Upper lobe of left lung (tissue), 6 donors: Measurements from ENCODE around the gene CYP1A1. TPM values are rescaled to one million over a fixed set of nuclear protein-coding genes. Genes with fewer than 3 reads are reported as not detected.
A peak's percentile ranks its signal among the peaks of the same experiment; 100 is the strongest.

ENCODE experiments used
- ATAC-seq, 2 donors: fragments of 200-7000 bp; cut with Tn5 transposase; one replicate each; pipeline ENCODE4 v1.9.1; 2022; ENCODE audit warnings: mild to moderate bottlenecking in 2 of 2, moderate library complexity in 2 of 2; ENCODE audit not compliant: low FRiP score in 2 of 2
- DNase-seq, 2 donors: peaks; one replicate each; pipeline ENCODE4 v3.0.0-alpha.2; 2019 to 2020
- H3K27ac ChIP-seq, 4 donors: fragments of 200-600 bp; sonication (generic); one replicate each; pipeline ENCODE4 v1.5.1; 2016 to 2019
- H3K27me3 ChIP-seq, 4 donors: fragments of 200-600 bp; sonication (generic); one replicate each; pipeline ENCODE4 v1.5.1; 2017 to 2019
- H3K36me3 ChIP-seq, 4 donors: fragments of 200-600 bp; sonication (generic); one replicate each; pipeline ENCODE4 v1.5.1; 2016 to 2019
- H3K4me1 ChIP-seq, 4 donors: fragments of 200-600 bp; sonication (generic); one replicate each; pipeline ENCODE4 v1.5.1; 2018 to 2019
- H3K4me3 ChIP-seq, 4 donors: fragments of 200-600 bp; sonication (generic); one replicate each; pipeline ENCODE4 v1.5.1; 2017 to 2019; ENCODE audit warnings: mild to moderate bottlenecking in 2 of 4, moderate library complexity in 1 of 4
- H3K9me3 ChIP-seq, 4 donors: fragments of 200-600 bp; sonication (generic); one replicate each; pipeline ENCODE4 v1.5.1; 2018 to 2019
- CTCF ChIP-seq, 6 experiments: fragments of 450-650 bp in 4 of 6; fragments of 200-600 bp in 2 of 6; sonication (generic) in 2 of 6; IDR thresholded peaks; one replicate each; pipeline ENCODE4 v1.5.1; 2016 to 2019; ENCODE audit warnings: antibody characterized with exemption in 6 of 6
- EP300 ChIP-seq, 4 donors: sonication (generic); formaldehyde crosslinking; IDR thresholded peaks; one replicate each; pipeline ENCODE4 v1.5.1; 2017; ENCODE audit warnings: antibody characterized with exemption in 4 of 4, control low read depth in 2 of 4
- POLR2A ChIP-seq, 4 donors: fragments of 450-650 bp; IDR thresholded peaks; one replicate each; pipeline ENCODE4 v1.5.1; 2016 to 2017; ENCODE audit warnings: antibody characterized with exemption in 4 of 4, mild to moderate bottlenecking in 2 of 4
- POLR2AphosphoS5 ChIP-seq, 2 donors: sonication (generic); formaldehyde crosslinking; IDR thresholded peaks; one replicate each; pipeline ENCODE4 v1.5.1; 2017; ENCODE audit warnings: antibody characterized with exemption in 2 of 2
- WGBS, 2 donors: methylation state at CpG; one replicate each; pipeline ENCODE4 v1.1.5; 2017 to 2018; 5-methylcytosine and 5-hydroxymethylcytosine counted together
- total RNA-seq, 6 donors: library from RNA; depleted of rRNA in 4 of 6; stranded (reverse); fragments of >200 nt in 4 of 6; gene quantifications; one replicate each; pipeline versions ENCODE4 v1.1.0 to v1.2.1, GENCODE V29; 2016 to 2021
- donor health status: DM: no; HTN: no; CAD: no; lungs with moderate emphysema.
- donor health status: DM: no; HTN: yes; CAD: no; lungs with severe emphysema.

CYP1A1 gene
- total RNA-seq = 1 to 10 TPM in 2 of 6 donors, under 1 TPM in 3, not detected in 1; 0.46 to 6.1 (median 0.92) TPM

GRCh38 chr15:74725225-74725774, at the start of gene CYP1A1:
CYP1A1 (minus strand) TSS chr15:74725528; CDS start chr15:74723097, 2,431 bp downstream.
- peak within 1 kb of the TSS; percentile 61 to 70 (median 66) for H3K4me3 ChIP-seq
- peaks cover 12 to 24% (median 16%) of the 10 kb centered on the region in 4 donors for H3K4me1 ChIP-seq
- WGBS, 2 donors = 0 to 1% methylated on average over 2 to 8 of the region's 10 CpGs
- DNase-seq (peak in 1 of 2 donors; percentile 60), ATAC-seq (peak; percentile 62 to 80)
- H3K27me3 ChIP-seq = no peaks in the 10 kb centered on the region
- no peaks in the 10 kb centered on the region for H3K36me3 ChIP-seq
- H3K27ac ChIP-seq = peak within 1 kb of the TSS; percentile 25 to 87 (median 60)
- no peaks in the 10 kb centered on the region for H3K9me3 ChIP-seq
- TF ChIP-seq POLR2AphosphoS5 (IDR thresholded peaks at IDR 0.05) = no peak
- TF ChIP-seq EP300 (IDR thresholded peaks at IDR 0.05) = no peak
- TF ChIP-seq POLR2A (IDR thresholded peaks at IDR 0.05) = no peak

DNA sequence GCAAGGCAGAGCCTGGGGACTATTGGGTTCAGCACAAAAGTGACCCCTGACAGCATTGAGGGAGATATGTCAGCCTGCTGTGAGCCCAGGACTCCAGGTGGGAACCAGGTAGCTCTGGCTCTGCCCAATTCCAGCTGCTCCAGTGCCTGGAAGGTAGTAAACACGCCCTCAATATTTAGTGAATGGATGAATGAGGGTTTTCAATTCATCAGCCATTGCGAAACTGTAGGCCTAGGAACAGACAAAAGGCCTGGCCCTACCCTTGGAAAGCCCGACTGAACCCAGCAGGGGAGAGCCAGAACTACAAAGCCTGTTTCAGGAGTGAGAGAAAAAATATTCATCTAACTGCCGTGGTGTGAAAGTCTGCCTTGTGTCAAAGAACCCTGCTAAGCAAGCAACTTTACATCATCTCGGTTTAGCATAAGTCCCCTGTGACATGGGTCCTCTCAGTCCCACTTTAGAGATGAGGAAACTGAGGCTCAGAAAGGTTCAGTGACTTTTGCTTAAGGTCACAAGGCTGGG, 48.5 kb upstream of the CYP1A1 start:
- ATAC-seq (no peak), DNase-seq (no peak)
- Histone ChIP-seq H3K4me1 (peaks cover 26 to 38% (median 35%) of the 10 kb centered on the region in 4 donors), H3K4me3 (no peak overlapping the region), H3K36me3 (no peaks in the 10 kb centered on the region), H3K27ac (no peak overlapping the region), H3K9me3 (no peaks in the 10 kb centered on the region), H3K27me3 (no peaks in the 10 kb centered on the region)
- WGBS, 2 donors = 71 to 75% methylated on average over 5 of the region's 5 CpGs
- TF ChIP-seq POLR2AphosphoS5 (IDR thresholded peaks at IDR 0.05) = no peak

DNA sequence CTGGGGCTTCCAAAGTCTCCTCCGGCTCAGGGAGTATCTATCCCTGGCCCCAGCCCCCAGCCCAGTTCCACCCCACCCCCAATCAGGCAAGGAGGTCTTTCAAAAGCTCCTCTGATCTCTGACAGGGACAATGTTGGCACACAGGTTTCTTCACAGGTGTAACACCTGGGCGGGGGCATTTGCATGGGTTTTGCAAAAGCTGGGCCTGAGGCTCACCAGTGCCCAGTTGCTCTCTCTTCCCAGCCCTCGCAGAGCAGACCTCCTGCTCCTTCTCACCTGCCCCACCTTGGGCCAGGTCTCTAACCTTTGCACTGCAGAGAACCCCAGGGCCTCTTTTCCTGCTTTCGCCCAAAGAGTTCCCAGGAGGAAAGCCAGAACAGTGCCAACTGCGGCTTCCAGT, 48.0 kb upstream of the CYP1A1 start:
- Histone ChIP-seq H3K27me3 (no peaks in the 10 kb centered on the region), H3K4me3 (no peak overlapping the region), H3K27ac (no peak overlapping the region), H3K9me3 (no peaks in the 10 kb centered on the region), H3K36me3 (no peaks in the 10 kb centered on the region), H3K4me1 (peaks cover 21 to 39% (median 36%) of the 10 kb centered on the region in 4 donors)
- ATAC-seq = no peak
- no peak for TF ChIP-seq POLR2AphosphoS5 (IDR thresholded peaks at IDR 0.05)
- no peak for TF ChIP-seq EP300 (IDR thresholded peaks at IDR 0.05)
- no peak for TF ChIP-seq CTCF (IDR thresholded peaks at IDR 0.05)
- no peak for TF ChIP-seq POLR2A (IDR thresholded peaks at IDR 0.05)
- WGBS, 2 donors = 94 to 95% methylated on average over 5 of the region's 5 CpGs
- DNase-seq = no peak

DNA sequence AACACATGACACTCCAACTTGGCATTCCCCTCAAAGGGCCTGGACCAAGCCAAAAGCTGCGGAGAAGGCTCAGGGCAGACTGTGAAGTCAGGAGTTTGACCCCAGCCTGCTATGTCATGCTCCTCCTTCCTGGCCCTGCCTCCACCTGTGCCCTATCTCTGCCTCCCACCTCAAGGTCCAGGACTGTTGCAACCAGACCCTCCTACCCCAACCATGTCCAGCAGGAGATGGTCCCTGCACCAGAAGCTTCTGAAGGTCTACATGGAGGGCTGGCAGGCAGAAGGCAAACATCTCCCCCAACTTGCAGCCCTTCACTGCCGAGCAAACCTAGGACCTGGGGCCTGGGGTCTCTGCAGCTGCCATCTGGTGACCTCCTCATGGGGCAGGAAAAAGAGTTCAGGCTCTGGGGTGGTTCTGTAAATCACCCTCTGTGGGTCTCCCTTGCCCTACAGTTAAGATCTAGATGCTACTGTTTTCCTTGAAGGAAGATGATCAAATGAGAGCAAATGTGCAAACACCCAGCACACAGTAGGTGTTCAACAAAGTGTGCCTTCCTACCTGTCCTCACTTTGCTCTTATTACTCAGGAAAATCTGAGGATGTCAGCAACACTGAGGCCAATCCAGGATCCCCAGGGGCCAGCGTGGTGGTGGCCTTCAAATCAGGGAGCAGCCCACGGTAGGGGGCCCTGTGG, 45.0 kb upstream of the CYP1A1 start:
- H3K27ac ChIP-seq = no peak overlapping the region
- 79 to 100% methylated on average over 1 to 4 of the region's 4 CpGs for WGBS, 2 donors
- TF ChIP-seq CTCF (IDR thresholded peaks at IDR 0.05) = no peak
- TF ChIP-seq POLR2AphosphoS5 (IDR thresholded peaks at IDR 0.05) = no peak
- no peak for TF ChIP-seq POLR2A (IDR thresholded peaks at IDR 0.05)
- no peak for TF ChIP-seq EP300 (IDR thresholded peaks at IDR 0.05)

GRCh38 chr15:74769463-74770025, 44.2 kb upstream of the CYP1A1 start:
- ATAC-seq = no peak
- no peak for DNase-seq
- Histone ChIP-seq H3K4me3 (no peak overlapping the region), H3K27ac (no peak overlapping the region), H3K36me3 (no peaks in the 10 kb centered on the region), H3K9me3 (no peaks in the 10 kb centered on the region), H3K4me1 (peaks cover 4 to 18% (median 10%) of the 10 kb centered on the region in 4 donors), H3K27me3 (no peaks in the 10 kb centered on the region)
- TF ChIP-seq POLR2A (IDR thresholded peaks at IDR 0.05) (no peak), EP300 (IDR thresholded peaks at IDR 0.05) (no peak), CTCF (IDR thresholded peaks at IDR 0.05) (no peak), POLR2AphosphoS5 (IDR thresholded peaks at IDR 0.05) (no peak)
- 66 to 70% methylated on average over 6 to 7 of the region's 7 CpGs for WGBS, 2 donors

More for the DNA sequence above, 45.0 kb upstream of the CYP1A1 start:
- no peaks in the 10 kb centered on the region for H3K9me3 ChIP-seq
- peaks cover 4 to 18% (median 11%) of the 10 kb centered on the region in 4 donors for H3K4me1 ChIP-seq
- no peak for ATAC-seq
- H3K27me3 ChIP-seq = no peaks in the 10 kb centered on the region
- no peak for DNase-seq
- H3K4me3 ChIP-seq = no peak overlapping the region
- H3K36me3 ChIP-seq = no peaks in the 10 kb centered on the region
